SJCRH30 (cell line): ENCODE measurements around the gene PYROXD2. TPM values are rescaled to one million over a fixed set of nuclear protein-coding genes. Genes with fewer than 3 reads are reported as not detected.

Experiments
- DNase-seq, 2 experiments: peaks; one replicate each; pipeline ENCODE4 v3.0.0-alpha.2; 2015 to 2020
- H3K27ac ChIP-seq: fragments of 250-450 bp; sonication (Bioruptor Pico); 2 replicates; pipeline ENCODE4 v1.5.1; 2020; ENCODE audit warnings: mild to moderate bottlenecking, moderate library complexity
- H3K27me3 ChIP-seq: fragments of 250-450 bp; sonication (Bioruptor Pico); 2 replicates; pipeline ENCODE4 v1.5.1; 2020; ENCODE audit warnings: mild to moderate bottlenecking, moderate library complexity
- H3K36me3 ChIP-seq: fragments of 250-450 bp; sonication (Bioruptor Pico); 2 replicates; pipeline ENCODE4 v1.5.1; 2020; ENCODE audit warnings: mild to moderate bottlenecking, moderate library complexity
- H3K4me1 ChIP-seq: fragments of 250-450 bp; sonication (Bioruptor Pico); 2 replicates; pipeline ENCODE4 v1.5.1; 2020; ENCODE audit warnings: mild to moderate bottlenecking, moderate library complexity
- H3K4me3 ChIP-seq: fragments of 250-450 bp; sonication (Bioruptor Pico); 2 replicates; pipeline ENCODE4 v1.5.1; 2020; ENCODE audit warnings: mild to moderate bottlenecking, moderate library complexity
- H3K9me3 ChIP-seq: fragments of 250-450 bp; sonication (Bioruptor Pico); replicated peaks from 2 replicates; pipeline ENCODE4 v1.5.1; 2020; ENCODE audit warnings: mild to moderate bottlenecking, moderate library complexity
- total RNA-seq: library from RNA; depleted of rRNA; stranded (reverse); fragments of >200 nt; shearing (Covaris generic); gene quantifications from 2 replicates; pipeline ENCODE4 v1.2.3, GENCODE V29; 2014; rRNA removed

The PYROXD2 gene
- total RNA-seq, 1 experiment from 2014 or later: 0.59 TPM

GRCh38 chr10:98340261-98340939 is 74.6 kb downstream of the PYROXD2 start:
- peaks cover 9% of the 10 kb centered on the region; the same call in 1 of the 2 replicates for H3K27me3 ChIP-seq
- no peak for DNase-seq
- H3K9me3 ChIP-seq: no peaks in the 10 kb centered on the region
- no peak overlapping the region for H3K27ac ChIP-seq
- H3K4me1 ChIP-seq: peaks cover 9% of the 10 kb centered on the region
- H3K4me3 ChIP-seq: no peak overlapping the region
- H3K36me3 ChIP-seq: no peaks in the 10 kb centered on the region

- Histone ChIP-seq H3K4me3 (no peak overlapping the region), H3K27me3 (peaks cover 9% of the 10 kb centered on the region; the same call in 1 of the 2 replicates), H3K4me1 (peaks cover 8% of the 10 kb centered on the region; the same call in 1 of the 2 replicates), H3K9me3 (no peaks in the 10 kb centered on the region), H3K36me3 (no peaks in the 10 kb centered on the region), H3K27ac (no peak overlapping the region)
- DNase-seq: no peak
Observed at GRCh38 chr10:98339799-98340198, 75.2 kb downstream of the PYROXD2 start.

GRCh38 chr10:98338896-98339295 is 76.1 kb downstream of the PYROXD2 start:
- Histone ChIP-seq H3K36me3 (no peaks in the 10 kb centered on the region), H3K9me3 (no peaks in the 10 kb centered on the region), H3K4me3 (no peak overlapping the region), H3K27ac (no peak overlapping the region), H3K4me1 (peaks cover under 1% of the 10 kb centered on the region; the same call in 1 of the 2 replicates), H3K27me3 (peaks cover 9% of the 10 kb centered on the region; the same call in 1 of the 2 replicates)
- DNase-seq: no peak

GRCh38 chr10:98338318-98338717 is 76.7 kb downstream of the PYROXD2 start:
- no peaks in the 10 kb centered on the region for H3K36me3 ChIP-seq
- no peaks in the 10 kb centered on the region for H3K9me3 ChIP-seq
- DNase-seq: no peak
- no peaks in the 10 kb centered on the region for H3K4me1 ChIP-seq
- H3K4me3 ChIP-seq: no peak overlapping the region
- H3K27me3 ChIP-seq: peaks cover 9% of the 10 kb centered on the region; the same call in 1 of the 2 replicates
- no peak overlapping the region for H3K27ac ChIP-seq

GRCh38 chr10:98337484-98337883 is 77.5 kb downstream of the PYROXD2 start:
- Histone ChIP-seq H3K27me3 (peaks cover 9% of the 10 kb centered on the region; the same call in 1 of the 2 replicates), H3K27ac (no peak overlapping the region), H3K9me3 (no peaks in the 10 kb centered on the region), H3K4me1 (no peaks in the 10 kb centered on the region), H3K4me3 (no peak overlapping the region), H3K36me3 (no peaks in the 10 kb centered on the region)
- DNase-seq: no peak

Other genes starting within 250 kb of the PYROXD2 start
- gene LOXL4, start 147.0 kb downstream of the PYROXD2 start, total RNA-seq: 8.1 and 8.7 TPM in 2 replicates
- 2.0 and 2.8 TPM in 2 replicates for gene HPS1, start 31.8 kb upstream of the PYROXD2 start, total RNA-seq